DOHH2 (cell line): ENCODE results near the gene MRPL45.

ENCODE experiments used
- H3F3A ChIP-seq: fragments of 200-600 bp; sonication (generic), shearing (Covaris generic); 2 replicates; pipeline ENCODE4 v1.6.0; 2016; ENCODE audit warnings: antibody characterized with exemption, mild to moderate bottlenecking; ENCODE audit not compliant: control insufficient read depth, insufficient read depth
- H3K27ac ChIP-seq: fragments of 200-600 bp; sonication (generic); 2 replicates; pipeline ENCODE4 v1.5.1; 2014; ENCODE audit warnings: low read depth, mild to moderate bottlenecking, low read length, moderate library complexity
- H3K27me3 ChIP-seq: fragments of 200-600 bp; sonication (generic); 2 replicates; pipeline ENCODE4 v1.6.1; 2014; ENCODE audit warnings: mild to moderate bottlenecking, low read length, mixed read lengths; ENCODE audit not compliant: control insufficient read depth
- H3K36me3 ChIP-seq: fragments of 200-600 bp; sonication (generic); 2 replicates; pipeline ENCODE4 v1.6.1; 2014; ENCODE audit warnings: mild to moderate bottlenecking, low read length, moderate library complexity, mixed read lengths; ENCODE audit not compliant: control insufficient read depth
- H3K4me1 ChIP-seq: fragments of 200-600 bp; sonication (generic); 2 replicates; pipeline ENCODE4 v1.6.1; 2014; ENCODE audit warnings: mild to moderate bottlenecking, low read length, mixed read lengths; ENCODE audit not compliant: control insufficient read depth
- H3K4me2 ChIP-seq: fragments of 200-600 bp; sonication (generic); 2 replicates; pipeline ENCODE4 v1.6.0; 2014; ENCODE audit warnings: mild to moderate bottlenecking, low read length, moderate library complexity
- H3K4me3 ChIP-seq: fragments of 200-600 bp; sonication (generic); 2 replicates; pipeline ENCODE4 v1.5.1; 2014; ENCODE audit warnings: mild to moderate bottlenecking, low read length, mixed read lengths
- H3K79me2 ChIP-seq: fragments of 200-600 bp; sonication (generic); 2 replicates; pipeline ENCODE4 v1.6.1; 2014; ENCODE audit warnings: mild to moderate bottlenecking, low read length, mixed read lengths; ENCODE audit not compliant: control insufficient read depth
- H3K9me2 ChIP-seq: fragments of 200-600 bp; sonication (generic); replicated peaks from 2 replicates; pipeline ENCODE4 v1.6.1; 2014; ENCODE audit warnings: mild to moderate bottlenecking, low read length, mixed read lengths; ENCODE audit not compliant: control insufficient read depth
- H3K9me3 ChIP-seq: fragments of 200-600 bp; sonication (generic); 2 replicates; pipeline ENCODE4 v1.6.1; 2014; ENCODE audit warnings: antibody characterized with exemption, low read length, mixed read lengths; ENCODE audit not compliant: control insufficient read depth, insufficient read depth
- H4K20me1 ChIP-seq: fragments of 200-600 bp; sonication (generic); 2 replicates; pipeline ENCODE4 v1.6.0; 2014; ENCODE audit warnings: low read depth, mild to moderate bottlenecking, antibody characterized with exemption, low read length, moderate library complexity; ENCODE audit not compliant: control insufficient read depth, insufficient read depth
- CTCF ChIP-seq: fragments of 200-600 bp; sonication (generic); IDR thresholded peaks from one replicate; pipeline ENCODE4 v1.5.1; 2014; ENCODE audit warnings: antibody characterized with exemption, mild to moderate bottlenecking, low read depth, low read length; ENCODE audit not compliant: poor library complexity, severe bottlenecking
- EZH2phosphoT487 ChIP-seq: fragments of 200-600 bp; sonication (generic); IDR thresholded peaks from 2 replicates; pipeline ENCODE4 v1.6.1; 2017; ENCODE audit warnings: borderline replicate concordance, mild to moderate bottlenecking, antibody characterized with exemption, low read length, moderate library complexity, mixed read lengths

Gene MRPL45

GRCh38 chr17:38350035-38350434 is 53.1 kb downstream of the MRPL45 start:
- no peak overlapping the region for H3K27ac ChIP-seq
- TF ChIP-seq EZH2phosphoT487 (no peak), CTCF (no peak)
- no peaks in the 10 kb centered on the region for H3K27me3 ChIP-seq
- peaks cover 35% of the 10 kb centered on the region for H3K4me1 ChIP-seq
- peaks cover 5% of the 10 kb centered on the region; the same call in 1 of the 2 replicates for H4K20me1 ChIP-seq
- H3K9me2 ChIP-seq, result no peaks in the 10 kb centered on the region
- peaks cover 35% of the 10 kb centered on the region for H3K79me2 ChIP-seq
- H3K36me3 ChIP-seq, result no peaks in the 10 kb centered on the region
- H3K4me3 ChIP-seq, result no peak overlapping the region
- no peaks in the 10 kb centered on the region for H3K9me3 ChIP-seq
- H3F3A ChIP-seq, result 0 out of 2 replicates have a peak, but pooled peaks cover 6% of the 10 kb centered on the region
- H3K4me2 ChIP-seq, result no peak overlapping the region

- Histone ChIP-seq H3K79me2 (peaks cover 48% of the 10 kb centered on the region), H3K9me3 (no peaks in the 10 kb centered on the region), H3K27ac (peak within 1 kb of the TSS; percentile 48), H3K4me2 (peak within 1 kb of the TSS; percentile 99), H3K4me3 (peak within 1 kb of the TSS; percentile 99), H4K20me1 (peaks cover 5% of the 10 kb centered on the region), H3F3A (0 out of 2 replicates have a peak, but pooled peaks cover 6% of the 10 kb centered on the region), H3K36me3 (no peaks in the 10 kb centered on the region), H3K9me2 (no peaks in the 10 kb centered on the region), H3K27me3 (no peaks in the 10 kb centered on the region), H3K4me1 (peaks cover 41% of the 10 kb centered on the region)
- TF ChIP-seq CTCF, result no peak
Observed at GRCh38 chr17:38351412-38352222, 54.6 kb downstream of the MRPL45 start, which contains the start of gene SOCS7. Gene SOCS7, plus strand, starts transcription at chr17:38351844. Its CDS starts 209 bp downstream, at chr17:38352053.

GRCh38 chr17:38352245-38353085 is 55.5 kb downstream of the MRPL45 start:
- Histone ChIP-seq H4K20me1 (peaks cover 5% of the 10 kb centered on the region), H3K27ac (no peak overlapping the region), H3K36me3 (no peaks in the 10 kb centered on the region), H3F3A (0 out of 2 replicates have a peak, but pooled peaks cover 6% of the 10 kb centered on the region), H3K4me1 (peaks cover 41% of the 10 kb centered on the region), H3K9me2 (no peaks in the 10 kb centered on the region), H3K4me3 (peak overlapping the region; percentile 99), H3K79me2 (peaks cover 56% of the 10 kb centered on the region), H3K9me3 (no peaks in the 10 kb centered on the region), H3K27me3 (no peaks in the 10 kb centered on the region), H3K4me2 (peak overlapping the region; percentile 79)
- TF ChIP-seq CTCF (no peak), EZH2phosphoT487 (no peak)
